ENCODE results near the gene ZMYND8. TPM values are rescaled to one million over a fixed set of nuclear protein-coding genes. Genes with fewer than 3 reads are reported as not detected.

The ZMYND8 gene
- total RNA-seq, 4 donors from 2014 or later, result 51.3 to 106 (median 94.0) TPM

GRCh38 chr20:47351643-47352331 is 4.7 kb downstream of the ZMYND8 start:
- Histone ChIP-seq H3K36me3 (peaks cover 0 to 7% (median 0%) of the 10 kb centered on the region in 3 donors), H3K27ac (peak overlapping the region; percentile 87 to 99 (median 96)), H3K9me3 (no peaks in the 10 kb centered on the region), H3K4me3 (peak overlapping the region in 3 of 4 donors; percentile 13 to 36 (median 28)), H3K27me3 (no peaks in the 10 kb centered on the region), H3K4me1 (peaks cover under 1 to 82% (median 49%) of the 10 kb centered on the region in 4 donors)
- DNase-seq, result no peak
- TF ChIP-seq POLR2A (IDR thresholded peaks at IDR 0.05) (no peak), CTCF (IDR thresholded peaks at IDR 0.05) (no peak)

- Histone ChIP-seq H3K4me3 (peak overlapping the region in 1 of 4 donors; percentile 28), H3K27me3 (no peaks in the 10 kb centered on the region), H3K9me3 (no peaks in the 10 kb centered on the region), H3K36me3 (peaks cover 0 to 14% (median 0%) of the 10 kb centered on the region in 3 donors), H3K27ac (peak overlapping the region; percentile 87 to 99 (median 96)), H3K4me1 (peaks cover 0 to 79% (median 44%) of the 10 kb centered on the region in 4 donors)
- no peak for DNase-seq
- no peak for TF ChIP-seq POLR2A (IDR thresholded peaks at IDR 0.05)
- TF ChIP-seq CTCF (IDR thresholded peaks at IDR 0.05), result no peak
Measured at GRCh38 chr20:47350691-47351545, 5.6 kb downstream of the ZMYND8 start.

- Histone ChIP-seq H3K4me3 (no peak overlapping the region), H3K36me3 (peaks cover 0 to 17% (median 0%) of the 10 kb centered on the region in 3 donors), H3K4me1 (peaks cover 0 to 71% (median 40%) of the 10 kb centered on the region in 4 donors), H3K27ac (peak overlapping the region in 2 of 4 donors; percentile 87 to 97), H3K27me3 (no peaks in the 10 kb centered on the region), H3K9me3 (no peaks in the 10 kb centered on the region)
- DNase-seq, result no peak
- TF ChIP-seq CTCF (IDR thresholded peaks at IDR 0.05) (no peak), POLR2A (IDR thresholded peaks at IDR 0.05) (no peak)
Measured at GRCh38 chr20:47350181-47350550, 6.3 kb downstream of the ZMYND8 start.

- H3K9me3 ChIP-seq, result no peaks in the 10 kb centered on the region
- H3K36me3 ChIP-seq, result peaks cover 0 to 22% (median 0%) of the 10 kb centered on the region in 3 donors
- no peak overlapping the region for H3K4me3 ChIP-seq
- no peaks in the 10 kb centered on the region for H3K27me3 ChIP-seq
- H3K27ac ChIP-seq, result peak overlapping the region; percentile 25 to 97 (median 54)
- TF ChIP-seq CTCF (IDR thresholded peaks at IDR 0.05), result no peak
- TF ChIP-seq POLR2A (IDR thresholded peaks at IDR 0.05), result no peak
- peaks cover 0 to 65% (median 37%) of the 10 kb centered on the region in 4 donors for H3K4me1 ChIP-seq
- DNase-seq, result no peak
Measured at GRCh38 chr20:47349365-47350180, 6.9 kb downstream of the ZMYND8 start.

- no peaks in the 10 kb centered on the region for H3K27me3 ChIP-seq
- H3K4me1 ChIP-seq, result peaks cover 0 to 58% (median 32%) of the 10 kb centered on the region in 4 donors
- peaks cover 0 to 22% (median 0%) of the 10 kb centered on the region in 3 donors for H3K36me3 ChIP-seq
- TF ChIP-seq POLR2A (IDR thresholded peaks at IDR 0.05) (no peak), CTCF (IDR thresholded peaks at IDR 0.05) (no peak)
- H3K4me3 ChIP-seq, result no peak overlapping the region
- H3K9me3 ChIP-seq, result no peaks in the 10 kb centered on the region
- DNase-seq, result no peak
- peak overlapping the region; percentile 25 to 97 (median 54) for H3K27ac ChIP-seq
Measured at GRCh38 chr20:47348539-47349142, 7.9 kb downstream of the ZMYND8 start.

Data from Peyer's patch (tissue), 4 donors.